DOHH2 (cell line): ENCODE results near the gene PRKCZ.
"Not testable (repeated sequence)": the region's sequence is repeated elsewhere in the genome, so short reads cannot be mapped to it uniquely, and the experiment has no call there.

Experiments
- H3F3A ChIP-seq: fragments of 200-600 bp; sonication (generic), shearing (Covaris generic); 2 replicates; pipeline ENCODE4 v1.6.0; 2016; ENCODE audit warnings: antibody characterized with exemption, mild to moderate bottlenecking; ENCODE audit not compliant: control insufficient read depth, insufficient read depth
- H3K27ac ChIP-seq: fragments of 200-600 bp; sonication (generic); 2 replicates; pipeline ENCODE4 v1.5.1; 2014; ENCODE audit warnings: low read depth, mild to moderate bottlenecking, low read length, moderate library complexity
- H3K27me3 ChIP-seq: fragments of 200-600 bp; sonication (generic); 2 replicates; pipeline ENCODE4 v1.6.1; 2014; ENCODE audit warnings: mild to moderate bottlenecking, low read length, mixed read lengths; ENCODE audit not compliant: control insufficient read depth
- H3K36me3 ChIP-seq: fragments of 200-600 bp; sonication (generic); 2 replicates; pipeline ENCODE4 v1.6.1; 2014; ENCODE audit warnings: mild to moderate bottlenecking, low read length, moderate library complexity, mixed read lengths; ENCODE audit not compliant: control insufficient read depth
- H3K4me1 ChIP-seq: fragments of 200-600 bp; sonication (generic); 2 replicates; pipeline ENCODE4 v1.6.1; 2014; ENCODE audit warnings: mild to moderate bottlenecking, low read length, mixed read lengths; ENCODE audit not compliant: control insufficient read depth
- H3K4me2 ChIP-seq: fragments of 200-600 bp; sonication (generic); 2 replicates; pipeline ENCODE4 v1.6.0; 2014; ENCODE audit warnings: mild to moderate bottlenecking, low read length, moderate library complexity
- H3K4me3 ChIP-seq: fragments of 200-600 bp; sonication (generic); 2 replicates; pipeline ENCODE4 v1.5.1; 2014; ENCODE audit warnings: mild to moderate bottlenecking, low read length, mixed read lengths
- H3K79me2 ChIP-seq: fragments of 200-600 bp; sonication (generic); 2 replicates; pipeline ENCODE4 v1.6.1; 2014; ENCODE audit warnings: mild to moderate bottlenecking, low read length, mixed read lengths; ENCODE audit not compliant: control insufficient read depth
- H3K9me2 ChIP-seq: fragments of 200-600 bp; sonication (generic); replicated peaks from 2 replicates; pipeline ENCODE4 v1.6.1; 2014; ENCODE audit warnings: mild to moderate bottlenecking, low read length, mixed read lengths; ENCODE audit not compliant: control insufficient read depth
- H3K9me3 ChIP-seq: fragments of 200-600 bp; sonication (generic); 2 replicates; pipeline ENCODE4 v1.6.1; 2014; ENCODE audit warnings: antibody characterized with exemption, low read length, mixed read lengths; ENCODE audit not compliant: control insufficient read depth, insufficient read depth
- H4K20me1 ChIP-seq: fragments of 200-600 bp; sonication (generic); 2 replicates; pipeline ENCODE4 v1.6.0; 2014; ENCODE audit warnings: low read depth, mild to moderate bottlenecking, antibody characterized with exemption, low read length, moderate library complexity; ENCODE audit not compliant: control insufficient read depth, insufficient read depth
- CTCF ChIP-seq: fragments of 200-600 bp; sonication (generic); IDR thresholded peaks from one replicate; pipeline ENCODE4 v1.5.1; 2014; ENCODE audit warnings: antibody characterized with exemption, mild to moderate bottlenecking, low read depth, low read length; ENCODE audit not compliant: poor library complexity, severe bottlenecking
- EZH2phosphoT487 ChIP-seq: fragments of 200-600 bp; sonication (generic); IDR thresholded peaks from 2 replicates; pipeline ENCODE4 v1.6.1; 2017; ENCODE audit warnings: borderline replicate concordance, mild to moderate bottlenecking, antibody characterized with exemption, low read length, moderate library complexity, mixed read lengths

Gene PRKCZ

GRCh38 chr1:2113620-2114135 lies 63.5 kb downstream of the PRKCZ start:
- H4K20me1 ChIP-seq, result no peaks in the 10 kb centered on the region
- no peaks in the 10 kb centered on the region for H3K79me2 ChIP-seq
- H3K4me2 ChIP-seq, result no peak overlapping the region
- peaks cover 12% of the 10 kb centered on the region for H3K4me1 ChIP-seq
- H3F3A ChIP-seq, result no peaks in the 10 kb centered on the region
- H3K4me3 ChIP-seq, result no peak overlapping the region
- peaks cover 3% of the 10 kb centered on the region; the same call in 1 of the 2 replicates for H3K27me3 ChIP-seq
- no peak overlapping the region for H3K27ac ChIP-seq
- TF ChIP-seq EZH2phosphoT487 (no peak), CTCF (no peak)
- no peaks in the 10 kb centered on the region for H3K9me2 ChIP-seq
- H3K36me3 ChIP-seq, result no peaks in the 10 kb centered on the region
- no peaks in the 10 kb centered on the region for H3K9me3 ChIP-seq

- not testable (repeated sequence) for H3K27me3 ChIP-seq, H3K27ac ChIP-seq, H3F3A ChIP-seq, H3K9me2 ChIP-seq, H3K79me2 ChIP-seq, H3K9me3 ChIP-seq, H4K20me1 ChIP-seq, H3K36me3 ChIP-seq, H3K4me2 ChIP-seq, H3K4me3 ChIP-seq
- peaks cover 12% of the 10 kb centered on the region for H3K4me1 ChIP-seq
Measured at GRCh38 chr1:2114635-2115007, 64.4 kb downstream of the PRKCZ start.

- no peak overlapping the region for H3K4me2 ChIP-seq
Measured at GRCh38 chr1:2115008-2115641, 64.9 kb downstream of the PRKCZ start.

More at GRCh38 chr1:2115008-2115641, 64.9 kb downstream of the PRKCZ start:
- H3K4me1 ChIP-seq, result peaks cover 12% of the 10 kb centered on the region
- no peaks in the 10 kb centered on the region for H3F3A ChIP-seq
- H3K36me3 ChIP-seq, result no peaks in the 10 kb centered on the region
- no peak overlapping the region for H3K4me3 ChIP-seq
- no peaks in the 10 kb centered on the region for H4K20me1 ChIP-seq
- H3K27me3 ChIP-seq, result peaks cover 3% of the 10 kb centered on the region; the same call in 1 of the 2 replicates
- no peak overlapping the region for H3K27ac ChIP-seq
- no peaks in the 10 kb centered on the region for H3K79me2 ChIP-seq
- H3K9me2 ChIP-seq, result no peaks in the 10 kb centered on the region
- no peaks in the 10 kb centered on the region for H3K9me3 ChIP-seq
- no peak for TF ChIP-seq CTCF
- no peak for TF ChIP-seq EZH2phosphoT487
